ENCODE measurements around the gene RNF41. TPM values are rescaled to one million over a fixed set of nuclear protein-coding genes. Genes with fewer than 3 reads are reported as not detected.

The RNF41 gene
- total RNA-seq, 2 experiments from 2014 or later: 38.9 to 40.2 TPM

Other genes with a start within 250 kb of the RNF41 start
- 10 to 100 TPM; 27.5 to 32.4 TPM for gene RAB5B, start 247.8 kb downstream of the RNF41 start, total RNA-seq
- gene SUOX, start 224.6 kb downstream of the RNF41 start, total RNA-seq: 1 to 10 TPM; 2.7 TPM
- gene IKZF4, start 200.9 kb downstream of the RNF41 start, total RNA-seq: 10 to 100 TPM; 14.2 to 15.1 TPM
- gene RPS26, start 180.0 kb downstream of the RNF41 start, total RNA-seq: 10 to 100 TPM; 44.3 to 47.0 TPM
- 1 to 10 TPM in 1 of 2 experiments, under 1 TPM in 1; 0.97 to 1.1 TPM for gene ERBB3, start 141.8 kb downstream of the RNF41 start, total RNA-seq
- 100 to 1,000 TPM; 507 to 514 TPM for gene PA2G4, start 117.4 kb downstream of the RNF41 start, total RNA-seq
- gene RPL41, start 105.3 kb downstream of the RNF41 start, total RNA-seq: 1,000 to 10,000 TPM; 5,323 to 5,325 TPM
- 1 to 10 TPM; 9.8 TPM for gene ZC3H10, start 103.7 kb downstream of the RNF41 start, total RNA-seq
- gene ESYT1, start 93.7 kb downstream of the RNF41 start, total RNA-seq: 100 to 1,000 TPM; 193 to 196 TPM
- gene MYL6B, start 69.3 kb downstream of the RNF41 start, total RNA-seq: 10 to 100 TPM; 68.4 to 75.1 TPM
- 100 to 1,000 TPM; 929 to 938 TPM for gene MYL6, start 63.6 kb downstream of the RNF41 start, total RNA-seq
- gene SMARCC2, start 32.4 kb downstream of the RNF41 start, total RNA-seq: 100 to 1,000 TPM; 105 to 108 TPM
- 100 to 1,000 TPM; 103 to 106 TPM for gene NABP2, start 2.4 kb upstream of the RNF41 start, total RNA-seq
- gene SLC39A5, start 8.1 kb upstream of the RNF41 start, total RNA-seq: 1 to 10 TPM in 1 of 2 experiments, under 1 TPM in 1; 0.78 to 1.1 TPM
- 10 to 100 TPM; 56.4 to 56.5 TPM for gene ANKRD52, start 36.5 kb upstream of the RNF41 start, total RNA-seq
- 10 to 100 TPM; 10.2 to 12.1 TPM for gene COQ10A, start 45.0 kb upstream of the RNF41 start, total RNA-seq
- 100 to 1,000 TPM; 275 to 283 TPM for gene CS, start 78.4 kb upstream of the RNF41 start, total RNA-seq
- 100 to 1,000 TPM; 180 to 185 TPM for gene CNPY2, start 94.1 kb upstream of the RNF41 start, total RNA-seq
- gene PAN2, start 112.1 kb upstream of the RNF41 start, total RNA-seq: 10 to 100 TPM; 25.5 to 25.8 TPM
- 10 to 100 TPM; 45.9 to 46.1 TPM for gene IL23A, start 117.0 kb upstream of the RNF41 start, total RNA-seq
- 10 to 100 TPM; 53.1 to 54.1 TPM for gene STAT2, start 138.2 kb upstream of the RNF41 start, total RNA-seq
- gene APOF, start 140.9 kb upstream of the RNF41 start, total RNA-seq: not detected
- 10 to 100 TPM; 60.3 to 62.5 TPM for gene TIMELESS, start 227.5 kb upstream of the RNF41 start, total RNA-seq
- not detected for gene MIP, start 232.7 kb upstream of the RNF41 start, total RNA-seq
- 1 to 10 TPM; 3.8 to 3.9 TPM for gene SPRYD4, start 246.7 kb upstream of the RNF41 start, total RNA-seq

Measured in activated CD8-positive, alpha-beta memory T cell treated with anti-CD3 and anti-CD28 coated beads for 36 hours (primary cell).